Osteoblast (primary cell): ENCODE results near the gene KCNS1. TPM values are rescaled to one million over a fixed set of nuclear protein-coding genes. Genes with fewer than 3 reads are reported as not detected.
A peak's percentile ranks its signal among the peaks of the same experiment; 100 is the strongest.

Experiments used
- DNase-seq: peaks from one replicate; pipeline ENCODE4 v3.0.0; 2011; ENCODE audit warnings: low spot score, mixed read lengths; ENCODE audit not compliant: insufficient read length; ENCODE audit errors: missing footprints
- H2AFZ ChIP-seq: 2 replicates; pipeline ENCODE4 v1.6.0; 2011; ENCODE audit warnings: mild to moderate bottlenecking, low read length
- H3K27ac ChIP-seq: 2 replicates; pipeline ENCODE4 v1.5.1; 2011; ENCODE audit warnings: mild to moderate bottlenecking, low read depth, low read length, moderate library complexity
- H3K27me3 ChIP-seq: 2 replicates; pipeline ENCODE4 v1.6.0; 2012; ENCODE audit warnings: mild to moderate bottlenecking, control low read depth, inconsistent platforms, low read length, moderate library complexity; ENCODE audit not compliant: insufficient read depth
- H3K36me3 ChIP-seq: 2 replicates; pipeline ENCODE4 v1.5.1; 2011; ENCODE audit warnings: mild to moderate bottlenecking, low read length, control low read depth, moderate library complexity; ENCODE audit not compliant: insufficient read depth
- H3K4me1 ChIP-seq: 2 replicates; pipeline ENCODE4 v1.5.1; 2011; ENCODE audit warnings: mild to moderate bottlenecking, low read length, control low read depth, moderate library complexity; ENCODE audit not compliant: insufficient read depth
- H3K4me2 ChIP-seq: 2 replicates; pipeline ENCODE4 v1.6.0; 2011; ENCODE audit warnings: mild to moderate bottlenecking, low read length; ENCODE audit not compliant: insufficient read depth
- H3K4me3 ChIP-seq: fragments of 200-600 bp; sonication (generic); 3 replicates; pipeline ENCODE4 v1.5.1; 2012; ENCODE audit warnings: mild to moderate bottlenecking, low read length, inconsistent platforms; ENCODE audit not compliant: insufficient read depth
- H3K79me2 ChIP-seq: 2 replicates; pipeline ENCODE4 v1.6.0; 2012; ENCODE audit warnings: mild to moderate bottlenecking, low read length, control low read depth, inconsistent platforms; ENCODE audit not compliant: insufficient read depth
- H3K9me3 ChIP-seq: 2 replicates; pipeline ENCODE4 v1.5.1; 2011; ENCODE audit warnings: low read depth, low read length, control low read depth
- H4K20me1 ChIP-seq: 2 replicates; pipeline ENCODE4 v1.6.0; 2012; ENCODE audit warnings: mild to moderate bottlenecking, low read length, control low read depth; ENCODE audit not compliant: insufficient read depth
- CTCF ChIP-seq: IDR thresholded peaks from 2 replicates; pipeline ENCODE4 v1.5.1; 2011; ENCODE audit warnings: mild to moderate bottlenecking, low read depth, low read length, moderate library complexity; ENCODE audit errors: extremely low read depth
- total RNA-seq: library from RNA; depleted of rRNA; stranded (reverse); fragments of >200 nt; gene quantifications from 2 replicates; pipeline ENCODE4 v1.2.3, GENCODE V29; 2012

The KCNS1 gene
- total RNA-seq, 1 donor: 1.1 TPM

DNA sequence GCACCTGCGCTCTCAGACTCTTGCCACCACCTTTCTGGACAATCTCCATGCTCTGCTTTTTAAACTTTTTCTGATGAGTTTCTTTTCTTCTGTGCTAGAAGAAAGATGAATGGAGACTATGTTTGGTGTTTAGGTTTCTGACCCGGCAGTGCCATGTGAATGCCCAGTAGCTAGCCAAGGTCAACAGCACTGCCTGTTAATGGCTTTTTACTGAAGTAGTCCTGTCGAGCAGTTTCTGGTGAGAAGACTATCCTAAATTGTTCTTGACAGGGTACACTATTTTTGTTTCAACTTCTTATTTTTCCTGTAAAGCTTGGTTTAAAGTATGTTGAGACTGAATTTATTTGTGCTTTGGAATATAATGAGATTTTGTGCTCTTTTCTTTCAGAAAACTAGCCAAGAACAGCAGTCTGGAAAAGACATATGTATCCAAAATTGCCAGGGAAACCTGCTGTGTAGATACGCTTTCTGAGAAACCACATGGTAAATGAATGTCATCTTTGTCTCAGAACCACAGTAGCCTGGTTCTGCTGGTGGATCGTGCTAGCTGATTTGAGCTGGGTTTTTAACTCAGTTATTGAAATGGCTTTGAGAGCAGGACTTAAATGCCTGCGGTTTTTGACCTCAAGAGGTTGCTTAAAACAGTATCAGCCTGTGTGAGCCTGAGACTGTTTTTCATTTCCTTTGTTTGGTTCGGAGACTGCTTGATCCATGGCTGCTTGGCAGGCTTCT lies 48.1 kb downstream of the KCNS1 start:
- Histone ChIP-seq H3K4me3 (peak overlapping the region; percentile 16), H2AFZ (no peak overlapping the region), H3K4me1 (peaks cover 54% of the 10 kb centered on the region), H3K4me2 (peak overlapping the region; percentile 59), H4K20me1 (no peaks in the 10 kb centered on the region), H3K27ac (peak overlapping the region; percentile 78), H3K79me2 (peaks cover 23% of the 10 kb centered on the region), H3K36me3 (peaks cover 5% of the 10 kb centered on the region), H3K27me3 (no peaks in the 10 kb centered on the region), H3K9me3 (no peaks in the 10 kb centered on the region)
- TF ChIP-seq CTCF: no peak
- DNase-seq: peak; percentile 84

DNA sequence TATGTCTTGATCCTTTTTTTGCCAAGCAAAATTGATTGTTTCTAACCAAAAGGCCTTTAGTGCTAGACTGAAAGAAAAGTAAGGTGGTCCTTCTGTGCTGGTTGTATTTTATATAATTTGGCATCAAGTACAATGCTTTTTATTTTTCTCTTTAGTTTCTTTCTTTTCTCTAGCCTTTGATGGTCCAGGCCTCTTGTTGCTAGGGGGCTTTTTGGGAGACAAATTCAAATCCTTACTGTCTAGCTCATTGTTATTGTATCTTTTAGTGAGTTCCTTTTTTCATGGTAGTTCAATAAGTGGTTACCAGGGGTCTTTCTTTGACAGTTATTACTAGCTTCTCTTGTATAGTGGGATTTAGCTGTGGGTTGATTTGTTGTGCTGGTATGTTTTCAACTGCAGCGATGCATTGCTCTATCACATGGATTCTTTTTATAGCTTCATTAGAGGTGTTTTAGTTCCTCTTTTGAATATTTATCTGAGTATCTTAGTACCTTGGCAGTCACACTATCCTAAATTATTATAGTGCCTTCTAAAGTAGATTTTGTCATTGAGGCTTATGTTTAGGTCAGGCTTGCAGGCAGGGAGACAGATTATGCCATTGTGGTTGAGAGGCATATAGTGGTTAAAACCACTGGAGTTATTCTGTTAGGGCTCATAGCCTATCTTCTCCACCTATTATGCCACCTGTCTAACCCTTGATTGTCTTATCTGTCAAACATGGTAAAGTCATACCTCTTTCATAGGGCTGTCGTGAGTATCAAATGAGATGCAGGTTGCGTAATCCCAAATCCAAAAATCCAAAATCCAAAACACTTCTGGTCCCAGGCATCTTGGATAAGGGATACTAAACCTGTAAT lies 49.5 kb downstream of the KCNS1 start:
- TF ChIP-seq CTCF: no peak
- no peak for DNase-seq

GRCh38 chr20:45049904-45050471 lies 50.9 kb downstream of the KCNS1 start:
- Histone ChIP-seq H3K4me2 (no peak overlapping the region), H3K79me2 (peaks cover 23% of the 10 kb centered on the region), H4K20me1 (no peaks in the 10 kb centered on the region), H3K4me3 (no peak overlapping the region), H3K27ac (no peak overlapping the region), H2AFZ (no peak overlapping the region), H3K4me1 (peaks cover 37% of the 10 kb centered on the region), H3K36me3 (no peaks in the 10 kb centered on the region), H3K27me3 (no peaks in the 10 kb centered on the region), H3K9me3 (no peaks in the 10 kb centered on the region)
- no peak for TF ChIP-seq CTCF
- no peak for DNase-seq

More for the DNA sequence above, 49.5 kb downstream of the KCNS1 start:
- Histone ChIP-seq H3K4me2 (no peak overlapping the region), H3K9me3 (no peaks in the 10 kb centered on the region), H4K20me1 (no peaks in the 10 kb centered on the region), H3K27ac (no peak overlapping the region), H3K4me1 (peaks cover 48% of the 10 kb centered on the region), H3K36me3 (no peaks in the 10 kb centered on the region), H3K79me2 (peaks cover 20% of the 10 kb centered on the region), H3K4me3 (no peak overlapping the region), H3K27me3 (no peaks in the 10 kb centered on the region), H2AFZ (no peak overlapping the region)

- H3K27me3 ChIP-seq: no peaks in the 10 kb centered on the region
- H3K27ac ChIP-seq: no peak overlapping the region
- no peaks in the 10 kb centered on the region for H3K9me3 ChIP-seq
- H4K20me1 ChIP-seq: no peaks in the 10 kb centered on the region
- H3K4me1 ChIP-seq: peaks cover 34% of the 10 kb centered on the region
- H2AFZ ChIP-seq: no peak overlapping the region
- H3K79me2 ChIP-seq: peaks cover 23% of the 10 kb centered on the region
- DNase-seq: no peak
- no peak overlapping the region for H3K4me2 ChIP-seq
- no peak for TF ChIP-seq CTCF
- H3K36me3 ChIP-seq: no peaks in the 10 kb centered on the region
- no peak overlapping the region for H3K4me3 ChIP-seq
Measured at GRCh38 chr20:45049438-45049837, 51.5 kb downstream of the KCNS1 start.
